HCT116 (cell line): ENCODE measurements around the gene RNASE1. TPM values are rescaled to one million over a fixed set of nuclear protein-coding genes. Genes with fewer than 3 reads are reported as not detected.

Experiments
- ATAC-seq: fragments of 200-7000 bp; cut with Tn5 transposase; 2 replicates; pipeline ENCODE4 v1.9.1; 2020; ENCODE audit warnings: mild to moderate bottlenecking, moderate library complexity
- BruUV-seq: library from RNA; stranded (reverse); fragments of 400-500 nt; replicated peaks from 2 replicates; lab custom pipeline; 2021; lab: Mats Ljungman, UMichigan
- CTCF ChIA-PET: fragments of 300-600 bp; sonication (Branson Sonifier 250); formaldehyde crosslinking; loops from one replicate; lab custom pipeline; 2021; ENCODE audit warnings: antibody characterized with exemption; lab: Charles Lee
- POLR2A ChIA-PET: fragments of 300-600, 350-600 bp; sonication (Branson Sonifier 250); formaldehyde crosslinking; loops from one replicate; lab custom pipeline; 2021; ENCODE audit warnings: antibody characterized with exemption; lab: Charles Lee
- RAD21 ChIA-PET, 2 experiments: fragments of 300-600 bp; sonication (Branson Sonifier 250); formaldehyde crosslinking; loops; one replicate each; lab custom pipeline; 2023; ENCODE audit warnings: low total read pairs in 2 of 2; ENCODE audit not compliant: uncharacterized antibody in 2 of 2, unreplicated experiment in 2 of 2, low non-redundant PET in 1 of 2; lab: Charles Lee
- DNase-seq: peaks from one replicate; pipeline ENCODE4 v3.0.0-alpha.2; 2010; ENCODE audit warnings: low read depth, low spot score
- H2AFZ ChIP-seq: fragments of 200-600 bp; shearing (Covaris generic), sonication (generic); 2 replicates; pipeline ENCODE4 v1.6.1; 2017; ENCODE audit warnings: low read depth, mixed run types, mixed read lengths, antibody characterized with exemption, low read length; ENCODE audit not compliant: poor library complexity, severe bottlenecking
- H3K27ac ChIP-seq: 2 replicates; pipeline ENCODE4 v1.5.1; 2012; ENCODE audit warnings: low read depth, low read length
- H3K27me3 ChIP-seq: fragments of 200-600 bp; sonication (generic); 2 replicates; pipeline ENCODE4 v1.6.1; 2016; ENCODE audit warnings: mixed run types, low read length, mixed read lengths; ENCODE audit not compliant: insufficient read depth
- H3K36me3 ChIP-seq, 2 experiments: fragments of 200-500 bp in 1 of 2; fragments of 200-600 bp in 1 of 2; sonication (Bioruptor generic) in 1 of 2; sonication (generic) in 1 of 2; 2 replicates each; pipeline versions ENCODE4 v1.5.1 to v1.6.1; 2014 to 2016; ENCODE audit warnings: low read length in 2 of 2, inconsistent platforms in 1 of 2, mixed read lengths in 1 of 2, mixed run types in 1 of 2; ENCODE audit not compliant: insufficient read depth in 2 of 2, control insufficient read depth in 1 of 2
- H3K4me1 ChIP-seq, 2 experiments: fragments of 200-600 bp in 1 of 2; sonication (generic) in 1 of 2; 2 replicates each; pipeline versions ENCODE4 v1.5.1 to v1.6.1; 2012 to 2017; ENCODE audit warnings: low read length in 2 of 2, inconsistent platforms in 1 of 2, mild to moderate bottlenecking in 1 of 2, mixed read lengths in 1 of 2, mixed run types in 1 of 2, moderate library complexity in 1 of 2; ENCODE audit not compliant: insufficient read depth in 2 of 2, control insufficient read depth in 1 of 2
- H3K4me2 ChIP-seq: fragments of 200-600 bp; sonication (generic); 2 replicates; pipeline ENCODE4 v1.6.1; 2017; ENCODE audit warnings: mixed run types, low read length, mixed read lengths
- H3K4me3 ChIP-seq, 2 experiments: fragments of 200-600 bp in 1 of 2; sonication (generic) in 1 of 2; replicated peaks in 1 of 2; 2 replicates each; pipeline ENCODE4 v1.5.1; 2011 to 2016; ENCODE audit warnings: low read length in 2 of 2, control low read depth in 1 of 2, low read depth in 1 of 2, mild to moderate bottlenecking in 1 of 2, mixed read lengths in 1 of 2, mixed run types in 1 of 2
- H3K79me2 ChIP-seq: fragments of 200-600 bp; sonication (generic); 2 replicates; pipeline ENCODE4 v1.6.1; 2017; ENCODE audit warnings: mild to moderate bottlenecking, mixed run types, low read length, moderate library complexity, mixed read lengths; ENCODE audit not compliant: insufficient read depth
- H3K9ac ChIP-seq: fragments of 200-600 bp; sonication (generic); 2 replicates; pipeline ENCODE4 v1.6.1; 2016; ENCODE audit warnings: low read length, mixed read lengths
- H3K9me2 ChIP-seq: fragments of 200-600 bp; sonication (generic), shearing (Covaris generic); 2 replicates; pipeline ENCODE4 v1.6.1; 2017; ENCODE audit warnings: mixed run types, mild to moderate bottlenecking, moderate library complexity; ENCODE audit not compliant: insufficient read depth
- H3K9me3 ChIP-seq, 2 experiments: fragments of 200-500 bp in 1 of 2; fragments of 200-600 bp in 1 of 2; sonication (Bioruptor generic) in 1 of 2; sonication (generic) in 1 of 2; 2 replicates each; pipeline ENCODE4 v1.6.1; 2014 to 2017; ENCODE audit warnings: low read length in 2 of 2, mixed read lengths in 2 of 2, inconsistent platforms in 1 of 2, low read depth in 1 of 2, mild to moderate bottlenecking in 1 of 2, mixed run types in 1 of 2, moderate library complexity in 1 of 2; ENCODE audit not compliant: control insufficient read depth in 1 of 2, insufficient read depth in 1 of 2
- H4K20me1 ChIP-seq: fragments of 200-600 bp; sonication (generic), shearing (Covaris generic); 2 replicates; pipeline ENCODE4 v1.6.1; 2017; ENCODE audit warnings: mixed run types, mild to moderate bottlenecking, moderate library complexity; ENCODE audit not compliant: insufficient read depth
- ATF3 ChIP-seq: IDR thresholded peaks from 2 replicates; pipeline ENCODE4 v1.6.1; 2012
- CBX3 ChIP-seq: IDR thresholded peaks from 2 replicates; pipeline ENCODE4 v1.6.1; 2012; ENCODE audit warnings: low read depth
- EGR1 ChIP-seq: IDR thresholded peaks from 2 replicates; pipeline ENCODE4 v1.6.1; 2012; ENCODE audit warnings: low read depth
- EZH2 ChIP-seq: fragments of 200-600 bp; sonication (generic); IDR thresholded peaks from 2 replicates; pipeline ENCODE4 v1.6.1; 2017; ENCODE audit warnings: antibody characterized with exemption, mixed run types
- POLR2A ChIP-seq: IDR thresholded peaks from 2 replicates; pipeline ENCODE4 v1.7.0; 2011; ENCODE audit warnings: borderline replicate concordance; ENCODE audit not compliant: insufficient read depth, insufficient read length; ENCODE audit errors: extremely low read depth
- SRF ChIP-seq: IDR thresholded peaks from 2 replicates; pipeline ENCODE4 v1.6.1; 2012; ENCODE audit warnings: low read depth
- TCF7L2 ChIP-seq: IDR thresholded peaks from 2 replicates; pipeline ENCODE4 v1.7.0; 2011; ENCODE audit warnings: borderline replicate concordance, inconsistent platforms; ENCODE audit not compliant: insufficient read depth, insufficient read length; ENCODE audit errors: extremely low read depth
- YY1 ChIP-seq: IDR thresholded peaks from 2 replicates; pipeline ENCODE4 v1.6.1; 2011; ENCODE audit warnings: low read length, low read depth, moderate library complexity, mild to moderate bottlenecking; ENCODE audit not compliant: insufficient replicate concordance; ENCODE audit errors: extremely low read depth
- ZBTB33 ChIP-seq: IDR thresholded peaks from 2 replicates; pipeline ENCODE4 v1.6.1; 2011; ENCODE audit warnings: mild to moderate bottlenecking, low read length, moderate library complexity; ENCODE audit not compliant: insufficient replicate concordance; ENCODE audit errors: extremely low read depth
- ZNF274 ChIP-seq: fragments of 200-500 bp; sonication (Bioruptor generic); IDR thresholded peaks from 2 replicates; pipeline ENCODE4 v1.6.1; 2014; ENCODE audit warnings: mild to moderate bottlenecking, low read depth, low read length, inconsistent platforms
- intact Hi-C: fragments of 100-400 bp; cut with micrococcal nuclease; formaldehyde crosslinking; loops from 2 replicates; pipeline ENCODE4 v1.10.0; 2022
- total RNA-seq: library from RNA; stranded (reverse); gene quantifications from one replicate; pipeline ENCODE4 v1.2.1, GENCODE V29; 2021; ENCODE audit not compliant: unreplicated experiment
- TF ChIP-seq, protein P1 (sequence below), 3 experiments: fragments of 200-600 bp in 1 of 3; sonication (generic) in 1 of 3; IDR thresholded peaks in 2 of 3; conservative IDR thresholded peaks in 1 of 3; 2 replicates each; pipeline ENCODE4 v1.5.1; 2012 to 2017; ENCODE audit warnings: low read depth in 2 of 3, low read length in 2 of 3, antibody characterized with exemption in 1 of 3, borderline replicate concordance in 1 of 3, control low read depth in 1 of 3, mild to moderate bottlenecking in 1 of 3, mixed read lengths in 1 of 3, mixed run types in 1 of 3, moderate library complexity in 1 of 3; ENCODE audit not compliant: insufficient read depth in 1 of 3

Gene RNASE1
- total RNA-seq, 1 experiment from 2014 or later = 3.3 TPM

GRCh38 chr14:20791597-20791996, 11.0 kb downstream of the RNASE1 start (continued):
- TF ChIP-seq ZBTB33 (no peak), POLR2A (no peak), EZH2 (no peak)
- TF ChIP-seq, protein P1, sequence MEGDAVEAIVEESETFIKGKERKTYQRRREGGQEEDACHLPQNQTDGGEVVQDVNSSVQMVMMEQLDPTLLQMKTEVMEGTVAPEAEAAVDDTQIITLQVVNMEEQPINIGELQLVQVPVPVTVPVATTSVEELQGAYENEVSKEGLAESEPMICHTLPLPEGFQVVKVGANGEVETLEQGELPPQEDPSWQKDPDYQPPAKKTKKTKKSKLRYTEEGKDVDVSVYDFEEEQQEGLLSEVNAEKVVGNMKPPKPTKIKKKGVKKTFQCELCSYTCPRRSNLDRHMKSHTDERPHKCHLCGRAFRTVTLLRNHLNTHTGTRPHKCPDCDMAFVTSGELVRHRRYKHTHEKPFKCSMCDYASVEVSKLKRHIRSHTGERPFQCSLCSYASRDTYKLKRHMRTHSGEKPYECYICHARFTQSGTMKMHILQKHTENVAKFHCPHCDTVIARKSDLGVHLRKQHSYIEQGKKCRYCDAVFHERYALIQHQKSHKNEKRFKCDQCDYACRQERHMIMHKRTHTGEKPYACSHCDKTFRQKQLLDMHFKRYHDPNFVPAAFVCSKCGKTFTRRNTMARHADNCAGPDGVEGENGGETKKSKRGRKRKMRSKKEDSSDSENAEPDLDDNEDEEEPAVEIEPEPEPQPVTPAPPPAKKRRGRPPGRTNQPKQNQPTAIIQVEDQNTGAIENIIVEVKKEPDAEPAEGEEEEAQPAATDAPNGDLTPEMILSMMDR (IDR thresholded peaks at IDR 0.05 in 2 of 3, conservative IDR thresholded peaks at IDR 0.05 in 1 of 3; ENCODE audit: borderline replicate concordance in 1 of 3, insufficient read depth in 1 of 3, low read depth in 2 of 3, low read length in 2 of 3) = no peak

DNA sequence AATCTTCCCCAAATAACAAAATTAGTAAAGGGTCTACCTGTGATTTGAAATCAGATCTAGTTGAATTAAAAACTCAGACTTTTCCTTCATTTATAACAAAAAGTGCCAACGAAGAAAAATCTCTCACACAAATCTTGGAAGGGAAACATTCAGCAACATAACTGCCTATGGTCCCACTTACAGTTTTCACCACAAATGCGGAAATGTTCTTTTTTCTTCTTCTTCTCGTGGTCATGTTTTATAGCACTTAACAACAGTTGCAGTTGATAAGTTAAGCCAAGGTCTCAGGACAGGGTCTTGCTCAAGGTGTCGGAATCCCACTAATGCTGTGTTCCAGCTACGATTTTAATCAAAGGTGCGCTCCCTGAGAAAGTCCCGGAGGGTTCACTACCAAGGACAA, 11.5 kb downstream of the RNASE1 start:
- no peak overlapping the region for H3K4me3 ChIP-seq
- DNase-seq (no peak), ATAC-seq (no peak)
- H3K79me2 ChIP-seq = no peaks in the 10 kb centered on the region
- TF ChIP-seq CBX3 (no peak), EGR1 (no peak), SRF (no peak), ATF3 (no peak), YY1 (no peak), TCF7L2 (no peak), ZNF274 (no peak)
- H4K20me1 ChIP-seq = no peaks in the 10 kb centered on the region
- H3K4me2 ChIP-seq = no peak overlapping the region
- H3K27me3 ChIP-seq = no peaks in the 10 kb centered on the region
- H2AFZ ChIP-seq = no peak overlapping the region
- CTCF ChIA-PET = no interaction called here
- no peak overlapping the region for H3K9ac ChIP-seq
- BruUV-seq = no TSS peak
- no peak overlapping the region for H3K27ac ChIP-seq
- no peaks in the 10 kb centered on the region for H3K4me1 ChIP-seq
- H3K9me2 ChIP-seq = no peaks in the 10 kb centered on the region
- H3K9me3 ChIP-seq = no peaks in the 10 kb centered on the region
- POLR2A ChIA-PET = no interaction called here
- H3K36me3 ChIP-seq = no peaks in the 10 kb centered on the region
- RAD21 ChIA-PET = no interaction called here
- intact Hi-C loops = no loop called here
